HepG2 (cell line): ENCODE results near the gene GPR107.

ENCODE experiments used
- CTCF ChIP-seq: sonication (generic); formaldehyde crosslinking; IDR thresholded peaks from 2 replicates; pipeline ENCODE4 v1.5.0; 2020; ENCODE audit warnings: mild to moderate bottlenecking, missing genetic modification reagents, moderate library complexity
- MXD4 ChIP-seq: IDR thresholded peaks from 2 replicates; pipeline ENCODE4 v1.6.1; 2016; ENCODE audit warnings: mild to moderate bottlenecking, missing biosample characterization, missing genetic modification reagents
- MXI1 ChIP-seq: IDR thresholded peaks from 3 replicates; pipeline ENCODE4 v1.6.1; 2012; ENCODE audit warnings: low read depth, low read length, inconsistent platforms, borderline replicate concordance

DNA sequence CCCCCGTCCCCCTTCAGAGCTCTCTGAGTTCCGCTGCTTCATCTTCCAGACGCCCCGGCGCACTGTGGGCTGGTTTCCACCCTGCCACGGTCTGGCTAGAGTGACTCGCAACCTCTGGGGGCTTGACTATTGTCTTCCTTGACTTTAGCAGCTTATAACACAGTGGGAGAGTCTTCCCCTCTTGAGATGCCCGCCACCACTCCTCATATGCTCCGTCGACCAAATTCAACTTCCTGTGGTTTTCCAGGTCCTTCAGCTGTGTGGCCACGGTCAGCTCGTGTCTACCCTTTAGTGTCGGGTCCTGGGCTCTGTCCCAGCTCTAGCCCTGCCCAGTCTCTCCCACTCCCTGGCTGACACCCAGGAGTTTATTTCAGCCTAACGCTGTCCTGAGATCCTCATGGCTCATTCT lies 90.3 kb downstream of the GPR107 start:
- TF ChIP-seq MXI1 (no peak), CTCF (CRISPR knock-in tag) (no peak), MXD4 (CRISPR knock-in tag) (no peak)
